Muscle of arm (tissue), 12 donors: ENCODE data around the gene RIN3. TPM values are rescaled to one million over a fixed set of nuclear protein-coding genes. Genes with fewer than 3 reads are reported as not detected.
A peak's percentile ranks its signal among the peaks of the same experiment; 100 is the strongest.
"Not testable (repeated sequence)": the region's sequence is repeated elsewhere in the genome, so short reads cannot be mapped to it uniquely, and the experiment has no call there.

Experiments used
- DNase-seq: peaks from one replicate; pipeline ENCODE4 v3.0.0-alpha.2; 2013
- polyA plus RNA-seq, 12 donors: library from polyadenylated mRNA; unstranded; fragments of 120-200 nt; gene quantifications; one replicate each; pipeline ENCODE4 v1.2.1, GENCODE V29; 2013; ENCODE audit not compliant: insufficient read length in 12 of 12

Gene RIN3
- polyA plus RNA-seq, 12 donors, result 9.8 to 50.6 (median 12.1) TPM; not detected in 1

- no peak for DNase-seq
Observed at GRCh38 chr14:92660571-92660970, 147.0 kb downstream of the RIN3 start.

GRCh38 chr14:92663049-92663448, 149.5 kb downstream of the RIN3 start:
- no peak for DNase-seq

GRCh38 chr14:92665661-92666110, 152.1 kb downstream of the RIN3 start:
- no peak for DNase-seq

- no peak for DNase-seq
Observed at GRCh38 chr14:92666251-92666650, 152.7 kb downstream of the RIN3 start.

- DNase-seq, result no peak
Observed at GRCh38 chr14:92668276-92668973, 154.8 kb downstream of the RIN3 start.

- peak; percentile 64 for DNase-seq
Observed at GRCh38 chr14:92670160-92670559, 156.6 kb downstream of the RIN3 start.

- no peak for DNase-seq
Observed at GRCh38 chr14:92670643-92671366, 157.2 kb downstream of the RIN3 start.

- DNase-seq, result no peak
Observed at GRCh38 chr14:92673601-92674150, 160.1 kb downstream of the RIN3 start.

GRCh38 chr14:92675421-92675820, 161.8 kb downstream of the RIN3 start:
- no peak for DNase-seq

GRCh38 chr14:92675976-92676375, 162.4 kb downstream of the RIN3 start:
- DNase-seq, result no peak

GRCh38 chr14:92676403-92677086, 163.0 kb downstream of the RIN3 start:
- DNase-seq, result no peak

- no peak for DNase-seq
Observed at GRCh38 chr14:92677087-92677668, 163.6 kb downstream of the RIN3 start.

- no peak for DNase-seq
Observed at GRCh38 chr14:92677955-92678354, 164.4 kb downstream of the RIN3 start.

- no peak for DNase-seq
Observed at GRCh38 chr14:92678766-92679165, 165.2 kb downstream of the RIN3 start.

- no peak for DNase-seq
Observed at GRCh38 chr14:92679246-92679645, 165.7 kb downstream of the RIN3 start.

- DNase-seq, result not testable (repeated sequence)
Observed at GRCh38 chr14:92680330-92680729, 166.7 kb downstream of the RIN3 start.

- DNase-seq, result peak; percentile 82
Observed at GRCh38 chr14:92680781-92681650, 167.4 kb downstream of the RIN3 start.

- no peak for DNase-seq
Observed at GRCh38 chr14:92683041-92683440, 169.5 kb downstream of the RIN3 start.

GRCh38 chr14:92684801-92685560, 171.4 kb downstream of the RIN3 start:
- no peak for DNase-seq

- no peak for DNase-seq
Observed at GRCh38 chr14:92685784-92686355, 172.3 kb downstream of the RIN3 start.
